Esophagus muscularis mucosa (tissue), 4 donors: ENCODE measurements around the gene ITPRID1. TPM values are rescaled to one million over a fixed set of nuclear protein-coding genes. Genes with fewer than 3 reads are reported as not detected.

Experiments used
- DNase-seq: peaks from one replicate; pipeline ENCODE4 v3.0.0-alpha.2; 2017; ENCODE audit errors: extremely low spot score
- H3K27ac ChIP-seq, 4 donors: fragments of 200-600 bp; sonication (generic); replicated peaks in 1 of 4; 1 replicate in 3 of 4; 2 replicates in 1 of 4; pipeline ENCODE4 v1.5.1; 2016 to 2019; ENCODE audit warnings: mild to moderate bottlenecking in 1 of 4
- H3K27me3 ChIP-seq, 4 donors: fragments of 200-600 bp; sonication (generic); one replicate each; pipeline versions ENCODE4 v1.5.1 to v1.6.0; 2016 to 2019
- H3K36me3 ChIP-seq, 4 donors: fragments of 200-600 bp; sonication (generic); one replicate each; pipeline ENCODE4 v1.5.1; 2016 to 2019
- H3K4me1 ChIP-seq, 4 donors: fragments of 200-600 bp; sonication (generic); one replicate each; pipeline ENCODE4 v1.5.1; 2016 to 2019
- H3K4me3 ChIP-seq, 4 donors: fragments of 200-600 bp; sonication (generic); 1 replicate in 2 of 4; 2 replicates in 2 of 4; pipeline ENCODE4 v1.5.1; 2016 to 2019; ENCODE audit warnings: mild to moderate bottlenecking in 4 of 4, moderate library complexity in 1 of 4
- H3K9me3 ChIP-seq, 4 donors: fragments of 200-600 bp; sonication (generic); 1 replicate in 3 of 4; 2 replicates in 1 of 4; pipeline ENCODE4 v1.5.1; 2016 to 2019
- EP300 ChIP-seq: sonication (generic); formaldehyde crosslinking; IDR thresholded peaks from one replicate; pipeline ENCODE4 v1.6.1; 2017; ENCODE audit warnings: antibody characterized with exemption
- POLR2A ChIP-seq: fragments of 450-650 bp; IDR thresholded peaks from one replicate; pipeline ENCODE4 v1.6.1; 2017; ENCODE audit warnings: antibody characterized with exemption, moderate library complexity, mild to moderate bottlenecking, low read depth
- POLR2AphosphoS5 ChIP-seq, 2 donors: sonication (generic); formaldehyde crosslinking; IDR thresholded peaks; one replicate each; pipeline ENCODE4 v1.6.1; 2017; ENCODE audit warnings: antibody characterized with exemption in 2 of 2
- WGBS: methylation state at CpG from one replicate; pipeline ENCODE4 v1.1.5; 2018; 5-methylcytosine and 5-hydroxymethylcytosine counted together
- intact Hi-C: fragments of 100-400 bp; cut with DNase I; formaldehyde crosslinking; loops from one replicate; pipeline ENCODE4 v1.15.1; 2023
- total RNA-seq, 4 donors: library from RNA; depleted of rRNA; stranded (reverse); fragments of >200 nt; gene quantifications; one replicate each; pipeline versions ENCODE4 v1.1.0 to v1.2.1, GENCODE V29; 2016
- TF ChIP-seq, protein P1 (sequence below), 3 experiments: fragments of 200-600 bp in 2 of 3; fragments of 450-650 bp in 1 of 3; sonication (generic) in 2 of 3; IDR thresholded peaks; one replicate each; pipeline ENCODE4 v1.5.1; 2017 to 2019; ENCODE audit warnings: antibody characterized with exemption in 3 of 3, mild to moderate bottlenecking in 2 of 3, moderate library complexity in 1 of 3

Gene ITPRID1
- total RNA-seq, 4 donors from 2014 or later: not detected

DNA sequence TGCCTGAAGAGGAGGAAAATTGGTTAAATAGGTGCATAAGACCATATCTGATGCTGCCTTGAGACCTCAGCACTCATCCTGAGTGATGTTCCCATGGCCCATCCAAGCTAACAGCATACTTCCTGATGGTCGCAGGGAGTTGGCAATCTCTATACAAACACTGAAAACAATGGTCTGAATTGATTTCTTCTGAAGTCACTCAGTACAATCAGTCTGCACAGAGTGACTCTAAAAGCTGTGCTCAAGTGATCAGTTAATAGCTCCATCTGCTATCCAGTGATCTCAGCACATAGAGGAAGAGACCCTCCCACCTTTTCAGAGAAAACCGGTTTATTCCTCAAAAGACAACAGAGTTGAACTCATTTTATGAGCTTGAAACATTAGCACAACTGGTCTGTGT, 177.0 kb downstream of the ITPRID1 start:
- H3K36me3 ChIP-seq: no peaks in the 10 kb centered on the region
- WGBS: 73% methylated on average over 2 of the region's 2 CpGs
- no peak overlapping the region for H3K4me3 ChIP-seq
- intact Hi-C loops: no loop called here
- H3K4me1 ChIP-seq: no peaks in the 10 kb centered on the region
- no peak for TF ChIP-seq EP300
- no peak for TF ChIP-seq POLR2A
- TF ChIP-seq, protein P1, sequence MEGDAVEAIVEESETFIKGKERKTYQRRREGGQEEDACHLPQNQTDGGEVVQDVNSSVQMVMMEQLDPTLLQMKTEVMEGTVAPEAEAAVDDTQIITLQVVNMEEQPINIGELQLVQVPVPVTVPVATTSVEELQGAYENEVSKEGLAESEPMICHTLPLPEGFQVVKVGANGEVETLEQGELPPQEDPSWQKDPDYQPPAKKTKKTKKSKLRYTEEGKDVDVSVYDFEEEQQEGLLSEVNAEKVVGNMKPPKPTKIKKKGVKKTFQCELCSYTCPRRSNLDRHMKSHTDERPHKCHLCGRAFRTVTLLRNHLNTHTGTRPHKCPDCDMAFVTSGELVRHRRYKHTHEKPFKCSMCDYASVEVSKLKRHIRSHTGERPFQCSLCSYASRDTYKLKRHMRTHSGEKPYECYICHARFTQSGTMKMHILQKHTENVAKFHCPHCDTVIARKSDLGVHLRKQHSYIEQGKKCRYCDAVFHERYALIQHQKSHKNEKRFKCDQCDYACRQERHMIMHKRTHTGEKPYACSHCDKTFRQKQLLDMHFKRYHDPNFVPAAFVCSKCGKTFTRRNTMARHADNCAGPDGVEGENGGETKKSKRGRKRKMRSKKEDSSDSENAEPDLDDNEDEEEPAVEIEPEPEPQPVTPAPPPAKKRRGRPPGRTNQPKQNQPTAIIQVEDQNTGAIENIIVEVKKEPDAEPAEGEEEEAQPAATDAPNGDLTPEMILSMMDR (IDR thresholded peaks at IDR 0.05): no peak
- no peak for TF ChIP-seq POLR2AphosphoS5 (IDR thresholded peaks at IDR 0.05)
- DNase-seq: peak; percentile 60
- H3K27me3 ChIP-seq: no peaks in the 10 kb centered on the region
- H3K9me3 ChIP-seq: no peaks in the 10 kb centered on the region
- H3K27ac ChIP-seq: no peak overlapping the region

DNA sequence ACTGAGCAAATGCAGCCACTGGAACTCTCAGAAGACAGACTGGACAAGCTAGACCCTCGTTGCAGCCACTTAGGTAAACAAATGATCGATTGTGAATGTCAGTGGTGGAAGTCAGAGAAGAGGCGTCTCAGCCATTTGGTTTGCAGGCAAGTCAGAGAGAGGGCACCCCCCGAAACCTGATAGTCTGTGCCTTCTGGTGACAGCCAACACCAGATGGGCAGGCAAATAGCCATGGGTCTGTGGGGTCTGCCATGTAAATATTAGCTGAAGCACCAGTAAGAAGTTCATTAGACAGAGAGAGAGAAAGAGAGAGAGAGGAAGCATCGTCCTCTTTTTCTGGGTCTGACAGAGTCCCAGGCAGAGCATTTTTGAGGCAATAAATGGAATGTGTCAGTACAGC, 178.6 kb downstream of the ITPRID1 start:
- Histone ChIP-seq H3K27ac (no peak overlapping the region), H3K27me3 (no peaks in the 10 kb centered on the region), H3K9me3 (no peaks in the 10 kb centered on the region), H3K4me1 (no peaks in the 10 kb centered on the region), H3K4me3 (no peak overlapping the region), H3K36me3 (no peaks in the 10 kb centered on the region)
- peak; percentile 70 for DNase-seq
- 42% methylated on average over 5 of the region's 5 CpGs for WGBS
- TF ChIP-seq, protein P1 (IDR thresholded peaks at IDR 0.05): no peak
- TF ChIP-seq POLR2AphosphoS5 (IDR thresholded peaks at IDR 0.05): no peak
- no peak for TF ChIP-seq POLR2A
- no peak for TF ChIP-seq EP300
- intact Hi-C loops: no loop called here

DNA sequence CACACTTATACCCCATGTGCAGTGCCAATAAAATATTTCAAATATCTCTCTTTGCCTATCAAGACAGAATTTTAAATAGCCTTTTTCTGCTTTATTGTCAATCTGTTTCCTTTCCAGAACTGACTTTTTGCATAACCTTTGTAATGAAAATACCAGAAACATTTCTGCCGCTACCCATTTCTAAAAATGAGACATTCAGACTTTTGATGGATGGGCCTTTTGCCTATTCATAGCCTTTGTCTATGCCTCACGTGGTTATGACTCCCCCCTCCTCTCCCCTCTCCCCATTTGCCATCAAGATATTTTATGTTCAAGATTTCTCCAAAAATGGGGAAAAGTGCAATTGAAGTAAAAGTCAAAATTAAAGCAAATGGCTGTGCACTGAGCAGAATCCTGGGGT, 179.0 kb downstream of the ITPRID1 start:
- H3K27ac ChIP-seq: no peak overlapping the region
- H3K9me3 ChIP-seq: no peaks in the 10 kb centered on the region
- no peaks in the 10 kb centered on the region for H3K4me1 ChIP-seq
- intact Hi-C loops: no loop called here
- WGBS: 73% methylated on average over 2 of the region's 2 CpGs
- DNase-seq: no peak
- no peaks in the 10 kb centered on the region for H3K36me3 ChIP-seq
- TF ChIP-seq POLR2A (no peak), EP300 (no peak), POLR2AphosphoS5 (IDR thresholded peaks at IDR 0.05) (no peak)
- TF ChIP-seq, protein P1 (IDR thresholded peaks at IDR 0.05): no peak
- H3K27me3 ChIP-seq: no peaks in the 10 kb centered on the region
- no peak overlapping the region for H3K4me3 ChIP-seq

DNA sequence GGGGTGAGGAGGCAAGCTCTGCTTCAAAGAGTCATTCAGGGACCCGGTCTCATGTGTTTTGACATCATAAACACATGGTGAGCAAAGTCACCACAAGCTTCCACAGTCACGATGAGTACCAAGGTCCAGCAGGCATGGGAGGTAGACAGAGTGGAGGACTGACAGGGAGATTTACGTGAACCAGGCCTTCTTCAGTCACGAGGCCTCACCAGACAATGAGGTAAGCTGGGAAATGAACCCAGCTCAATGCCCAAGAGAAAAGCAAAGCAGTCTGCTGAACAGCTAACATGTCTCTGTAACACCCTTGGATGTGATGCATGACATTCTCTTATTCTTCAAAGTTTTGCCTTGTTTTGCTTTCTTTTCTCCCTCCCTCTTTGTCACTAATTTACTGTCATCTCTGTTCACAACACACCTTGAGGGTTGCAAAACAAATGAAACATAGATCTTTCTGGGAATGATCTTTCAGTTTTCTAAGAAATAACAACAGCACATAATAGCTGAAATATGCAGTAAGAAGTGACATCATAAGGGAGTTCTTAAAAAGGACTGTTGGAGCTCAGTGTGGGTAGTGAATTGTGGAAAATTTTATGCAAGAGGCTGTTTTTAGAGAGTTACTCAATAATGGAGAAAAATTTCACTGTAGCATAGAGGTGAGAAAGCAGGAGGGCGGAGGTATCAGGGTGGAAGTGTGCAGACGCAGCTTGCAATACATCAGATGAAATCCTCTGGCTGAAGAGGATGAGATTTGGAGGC, 182.1 kb downstream of the ITPRID1 start:
- peak; percentile 66 for DNase-seq
- no peaks in the 10 kb centered on the region for H3K36me3 ChIP-seq
- no peak overlapping the region for H3K4me3 ChIP-seq
- intact Hi-C loops: no loop called here
- 58% methylated on average over 6 of the region's 6 CpGs for WGBS
- no peaks in the 10 kb centered on the region for H3K4me1 ChIP-seq
- H3K27ac ChIP-seq: no peak overlapping the region
- TF ChIP-seq, protein P1 (IDR thresholded peaks at IDR 0.05): no peak
- TF ChIP-seq POLR2AphosphoS5 (IDR thresholded peaks at IDR 0.05): peak in 1 of 2 donors; percentile 9
- TF ChIP-seq POLR2A: no peak
- no peaks in the 10 kb centered on the region for H3K9me3 ChIP-seq
- H3K27me3 ChIP-seq: no peaks in the 10 kb centered on the region

DNA sequence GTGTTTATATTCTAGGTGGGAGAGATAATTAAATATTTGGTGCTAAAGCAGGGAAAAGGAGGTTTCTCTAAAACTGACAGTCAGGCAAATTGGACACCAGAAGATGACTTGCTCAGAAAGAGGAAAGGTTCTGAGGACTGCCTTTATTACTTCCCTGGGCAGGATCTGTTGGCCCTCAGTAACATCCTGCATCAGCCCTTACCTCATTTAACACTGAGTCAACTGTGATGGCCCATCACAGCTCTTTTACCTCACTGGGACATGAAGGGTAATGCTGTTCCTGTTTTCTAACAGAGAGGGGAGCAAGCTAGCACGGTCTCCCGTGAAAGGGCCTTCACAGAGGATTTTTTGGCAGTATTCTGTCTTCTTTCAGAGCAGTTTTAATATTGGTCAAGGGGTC, 185.2 kb downstream of the ITPRID1 start:
- 67% methylated on average over 2 of the region's 2 CpGs for WGBS
- Histone ChIP-seq H3K9me3 (no peaks in the 10 kb centered on the region), H3K36me3 (no peaks in the 10 kb centered on the region), H3K4me1 (no peaks in the 10 kb centered on the region), H3K27ac (no peak overlapping the region), H3K27me3 (no peaks in the 10 kb centered on the region), H3K4me3 (no peak overlapping the region)
- DNase-seq: peak; percentile 34
- intact Hi-C loops: no loop called here
- TF ChIP-seq POLR2A (no peak), POLR2AphosphoS5 (IDR thresholded peaks at IDR 0.05) (no peak), EP300 (no peak)
- TF ChIP-seq, protein P1 (IDR thresholded peaks at IDR 0.05): no peak
